Vagina (tissue), 2 donors: ENCODE data around the gene RAB8B. TPM values are rescaled to one million over a fixed set of nuclear protein-coding genes. Genes with fewer than 3 reads are reported as not detected.
A peak's percentile ranks its signal among the peaks of the same experiment; 100 is the strongest.

Experiments
- DNase-seq, 2 donors: peaks; one replicate each; pipeline ENCODE4 v3.0.0-alpha.2; 2017; ENCODE audit errors: extremely low spot score in 2 of 2
- H3K27ac ChIP-seq: fragments of 200-600 bp; sonication (generic); one replicate; pipeline ENCODE4 v1.5.1; 2019
- H3K27me3 ChIP-seq: fragments of 200-600 bp; sonication (generic); one replicate; pipeline ENCODE4 v1.5.1; 2019
- H3K36me3 ChIP-seq, 2 donors: fragments of 200-600 bp; sonication (generic); one replicate each; pipeline ENCODE4 v1.5.1; 2017 to 2019
- H3K4me1 ChIP-seq: fragments of 200-600 bp; sonication (generic); one replicate; pipeline ENCODE4 v1.5.1; 2019
- H3K4me3 ChIP-seq, 2 donors: fragments of 200-600 bp; sonication (generic); 1 replicate in 1 of 2; 2 replicates in 1 of 2; pipeline ENCODE4 v1.5.1; 2016 to 2019
- H3K9me3 ChIP-seq: fragments of 200-600 bp; sonication (generic); one replicate; pipeline ENCODE4 v1.5.1; 2019
- POLR2A ChIP-seq, 2 donors: fragments of 450-650 bp; IDR thresholded peaks; one replicate each; pipeline ENCODE4 v1.6.1; 2017; ENCODE audit warnings: antibody characterized with exemption in 2 of 2, mild to moderate bottlenecking in 2 of 2, moderate library complexity in 2 of 2
- POLR2AphosphoS5 ChIP-seq, 2 donors: sonication (generic); formaldehyde crosslinking; IDR thresholded peaks; one replicate each; pipeline ENCODE4 v1.9.0; 2017; ENCODE audit warnings: antibody characterized with exemption in 2 of 2, mild to moderate bottlenecking in 2 of 2, low read depth in 1 of 2; ENCODE audit not compliant: insufficient read depth in 1 of 2
- intact Hi-C: fragments of 100-400 bp; cut with DNase I; formaldehyde crosslinking; loops from one replicate; pipeline ENCODE4 v1.15.1; 2023
- total RNA-seq: library from RNA; depleted of rRNA; stranded (reverse); fragments of >200 nt; gene quantifications from one replicate; pipeline ENCODE4 v1.2.3, GENCODE V29; 2016
- TF ChIP-seq, protein P1 (sequence below), 3 experiments: fragments of 450-650 bp in 2 of 3; fragments of 200-600 bp in 1 of 3; sonication (generic) in 1 of 3; IDR thresholded peaks; one replicate each; pipeline ENCODE4 v1.5.1; 2017 to 2019; ENCODE audit warnings: antibody characterized with exemption in 3 of 3, mild to moderate bottlenecking in 2 of 3, moderate library complexity in 2 of 3

The RAB8B gene
- total RNA-seq, 1 donor from 2014 or later, result 29.5 TPM

DNA sequence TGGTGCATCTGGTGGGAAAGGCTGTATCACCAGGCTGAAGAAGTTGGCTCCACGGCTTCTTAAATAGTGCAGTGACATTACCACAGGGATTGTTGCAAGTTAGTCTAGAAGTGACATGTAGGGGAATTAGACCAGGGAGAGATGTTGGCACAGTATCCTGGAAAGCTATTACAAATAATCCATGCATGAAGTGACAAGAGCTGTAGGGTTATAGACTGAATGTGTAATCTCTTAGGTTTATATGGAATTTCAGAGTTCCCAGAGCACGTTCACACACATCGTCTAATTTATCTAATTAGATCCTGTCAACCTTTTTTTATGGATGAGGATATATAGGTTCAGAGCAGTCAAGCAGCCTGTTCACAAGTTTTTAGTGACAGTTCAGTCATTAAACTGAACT is 50.7 kb downstream of the RAB8B start:
- TF ChIP-seq POLR2A (IDR thresholded peaks at IDR 0.05) (no peak), POLR2AphosphoS5 (IDR thresholded peaks at IDR 0.05; ENCODE audit: insufficient read depth in 1 of 2, low read depth in 1 of 2) (no peak)
- TF ChIP-seq, protein P1, sequence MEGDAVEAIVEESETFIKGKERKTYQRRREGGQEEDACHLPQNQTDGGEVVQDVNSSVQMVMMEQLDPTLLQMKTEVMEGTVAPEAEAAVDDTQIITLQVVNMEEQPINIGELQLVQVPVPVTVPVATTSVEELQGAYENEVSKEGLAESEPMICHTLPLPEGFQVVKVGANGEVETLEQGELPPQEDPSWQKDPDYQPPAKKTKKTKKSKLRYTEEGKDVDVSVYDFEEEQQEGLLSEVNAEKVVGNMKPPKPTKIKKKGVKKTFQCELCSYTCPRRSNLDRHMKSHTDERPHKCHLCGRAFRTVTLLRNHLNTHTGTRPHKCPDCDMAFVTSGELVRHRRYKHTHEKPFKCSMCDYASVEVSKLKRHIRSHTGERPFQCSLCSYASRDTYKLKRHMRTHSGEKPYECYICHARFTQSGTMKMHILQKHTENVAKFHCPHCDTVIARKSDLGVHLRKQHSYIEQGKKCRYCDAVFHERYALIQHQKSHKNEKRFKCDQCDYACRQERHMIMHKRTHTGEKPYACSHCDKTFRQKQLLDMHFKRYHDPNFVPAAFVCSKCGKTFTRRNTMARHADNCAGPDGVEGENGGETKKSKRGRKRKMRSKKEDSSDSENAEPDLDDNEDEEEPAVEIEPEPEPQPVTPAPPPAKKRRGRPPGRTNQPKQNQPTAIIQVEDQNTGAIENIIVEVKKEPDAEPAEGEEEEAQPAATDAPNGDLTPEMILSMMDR (IDR thresholded peaks at IDR 0.05), result no peak
- Histone ChIP-seq H3K9me3 (no peaks in the 10 kb centered on the region), H3K4me3 (no peak overlapping the region), H3K27ac (no peak overlapping the region), H3K36me3 (peaks cover 0 to under 1% of the 10 kb centered on the region in 2 donors), H3K27me3 (no peaks in the 10 kb centered on the region), H3K4me1 (peaks cover 52% of the 10 kb centered on the region)
- intact Hi-C loops, result loop anchor here (10.0 kb wide), 1 partner anchor 45 kb away; no protein-coding TSS in a partner anchor
- no peak for DNase-seq

- peaks cover 0 to 5% of the 10 kb centered on the region in 2 donors for H3K36me3 ChIP-seq
- peaks cover 48% of the 10 kb centered on the region for H3K4me1 ChIP-seq
- no peaks in the 10 kb centered on the region for H3K9me3 ChIP-seq
- no peak overlapping the region for H3K4me3 ChIP-seq
- H3K27me3 ChIP-seq, result no peaks in the 10 kb centered on the region
- TF ChIP-seq, protein P1 (IDR thresholded peaks at IDR 0.05), result no peak
- TF ChIP-seq POLR2AphosphoS5 (IDR thresholded peaks at IDR 0.05; ENCODE audit: insufficient read depth in 1 of 2, low read depth in 1 of 2) (no peak), POLR2A (IDR thresholded peaks at IDR 0.05) (no peak)
- no peak overlapping the region for H3K27ac ChIP-seq
- intact Hi-C loops, result loop anchor here (10.0 kb wide), 1 partner anchor 47 kb away; no protein-coding TSS in a partner anchor
- no peak for DNase-seq
These were observed 51.9 kb downstream of the RAB8B start for GRCh38 chr15:63241316-63241715.

GRCh38 chr15:63243101-63243500 is 53.7 kb downstream of the RAB8B start:
- TF ChIP-seq POLR2A (IDR thresholded peaks at IDR 0.05) (no peak), POLR2AphosphoS5 (IDR thresholded peaks at IDR 0.05; ENCODE audit: insufficient read depth in 1 of 2, low read depth in 1 of 2) (peak in 1 of 2 donors; percentile 11)
- Histone ChIP-seq H3K27ac (peak overlapping the region; percentile 57), H3K36me3 (peaks cover 0 to 5% of the 10 kb centered on the region in 2 donors), H3K9me3 (no peaks in the 10 kb centered on the region), H3K27me3 (no peaks in the 10 kb centered on the region), H3K4me3 (no peak overlapping the region), H3K4me1 (peaks cover 53% of the 10 kb centered on the region)
- intact Hi-C loops, result loop anchor here (10.0 kb wide), 1 partner anchor 48 kb away; no protein-coding TSS in a partner anchor
- DNase-seq, result no peak

DNA sequence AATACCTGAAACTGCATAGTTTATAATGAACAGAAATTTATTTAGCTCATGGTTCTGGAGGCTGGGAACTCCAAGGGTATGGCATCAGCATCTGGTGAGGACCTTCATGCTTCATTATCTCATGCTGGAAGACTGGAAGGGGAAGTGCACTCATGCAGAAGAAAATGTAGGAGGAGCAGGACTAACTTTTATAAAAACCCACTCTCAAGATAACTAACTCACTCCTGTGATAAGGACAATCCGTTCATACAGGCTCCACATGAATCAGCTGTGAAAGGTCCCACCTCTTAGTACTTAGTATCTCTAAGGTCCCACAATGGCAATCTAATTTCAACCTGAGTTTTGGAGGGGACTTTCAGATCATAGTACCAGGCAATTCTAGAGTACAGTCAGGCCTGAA is 54.4 kb downstream of the RAB8B start:
- Histone ChIP-seq H3K4me1 (peaks cover 50% of the 10 kb centered on the region), H3K9me3 (no peaks in the 10 kb centered on the region), H3K27ac (peak overlapping the region; percentile 57), H3K27me3 (no peaks in the 10 kb centered on the region), H3K36me3 (peaks cover 0 to 5% of the 10 kb centered on the region in 2 donors), H3K4me3 (no peak overlapping the region)
- intact Hi-C loops, result loop anchor here (10.0 kb wide), 1 partner anchor 49 kb away; no protein-coding TSS in a partner anchor
- DNase-seq, result no peak
- TF ChIP-seq POLR2A (IDR thresholded peaks at IDR 0.05) (no peak), POLR2AphosphoS5 (IDR thresholded peaks at IDR 0.05; ENCODE audit: insufficient read depth in 1 of 2, low read depth in 1 of 2) (no peak)
- TF ChIP-seq, protein P1 (IDR thresholded peaks at IDR 0.05), result no peak

DNA sequence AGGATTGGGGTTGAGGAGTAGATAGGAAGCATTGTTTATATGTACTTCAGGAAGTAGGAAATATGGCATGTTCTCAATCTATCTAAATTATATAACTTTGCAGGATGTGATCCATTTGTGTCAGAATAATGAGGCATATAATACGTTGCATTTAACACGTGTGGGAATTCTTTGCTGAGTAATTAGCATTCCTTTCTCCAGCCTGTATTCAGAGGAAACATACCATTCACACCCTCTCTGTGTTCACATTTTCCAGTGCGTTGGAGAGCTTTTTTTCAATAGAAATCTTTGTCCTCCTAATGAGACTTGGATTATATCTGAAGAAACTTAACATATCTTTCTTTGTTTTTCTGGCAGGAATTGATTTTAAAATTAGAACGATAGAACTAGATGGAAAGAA is 55.0 kb downstream of the RAB8B start:
- TF ChIP-seq POLR2AphosphoS5 (IDR thresholded peaks at IDR 0.05; ENCODE audit: insufficient read depth in 1 of 2, low read depth in 1 of 2) (no peak), POLR2A (IDR thresholded peaks at IDR 0.05) (no peak)
- TF ChIP-seq, protein P1 (IDR thresholded peaks at IDR 0.05), result no peak
- H3K27ac ChIP-seq, result peak overlapping the region; percentile 57
- peaks cover 44% of the 10 kb centered on the region for H3K4me1 ChIP-seq
- H3K27me3 ChIP-seq, result no peaks in the 10 kb centered on the region
- H3K36me3 ChIP-seq, result peaks cover 0 to 5% of the 10 kb centered on the region in 2 donors
- no peak overlapping the region for H3K4me3 ChIP-seq
- intact Hi-C loops, result loop anchor here (10.0 kb wide), 1 partner anchor 50 kb away; no protein-coding TSS in a partner anchor
- H3K9me3 ChIP-seq, result no peaks in the 10 kb centered on the region
- no peak for DNase-seq
